NCI-H128 (cell line): ENCODE results near the gene KCNK16.
A peak's percentile ranks its signal among the peaks of the same experiment; 100 is the strongest.

Source experiments
- DNase-seq: peaks from one replicate; lab custom pipeline; 2025; ENCODE audit not compliant: unreplicated experiment; lab: John Stamatoyannopoulos, UW

KCNK16 gene

GRCh38 chr6:39322306-39322850 is at the start of gene KCNK16:
KCNK16 (minus strand) TSS chr6:39322702; CDS start chr6:39322540, 162 bp downstream.
- DNase-seq = no peak

GRCh38 chr6:39370390-39370789 is 47.9 kb upstream of the KCNK16 start:
- DNase-seq = no peak

GRCh38 chr6:39369987-39370386 is 47.5 kb upstream of the KCNK16 start:
- no peak for DNase-seq

GRCh38 chr6:39367700-39368099 is 45.2 kb upstream of the KCNK16 start:
- DNase-seq = peak; percentile 70

GRCh38 chr6:39366931-39367618 is 44.6 kb upstream of the KCNK16 start:
- DNase-seq = peak; percentile 6

GRCh38 chr6:39365281-39366074 is 43.0 kb upstream of the KCNK16 start:
- DNase-seq = no peak

- DNase-seq = no peak
Observed at GRCh38 chr6:39363280-39363679, 40.8 kb upstream of the KCNK16 start.

- DNase-seq = no peak
Observed at GRCh38 chr6:39362487-39362865, 40.0 kb upstream of the KCNK16 start.

GRCh38 chr6:39361657-39362486 is 39.4 kb upstream of the KCNK16 start:
- DNase-seq = peak; percentile 65

- DNase-seq = no peak
Observed at GRCh38 chr6:39360378-39360777, 37.9 kb upstream of the KCNK16 start.

- peak; percentile 47 for DNase-seq
Observed at GRCh38 chr6:39357998-39358686, 35.6 kb upstream of the KCNK16 start.

GRCh38 chr6:39353698-39354315 is 31.3 kb upstream of the KCNK16 start:
- DNase-seq = no peak

GRCh38 chr6:39350723-39351505 is 28.4 kb upstream of the KCNK16 start:
- DNase-seq = no peak

- DNase-seq = no peak
Observed at GRCh38 chr6:39348740-39349139, 26.2 kb upstream of the KCNK16 start.

GRCh38 chr6:39347906-39348585 is 25.5 kb upstream of the KCNK16 start:
- peak; percentile 34 for DNase-seq

- DNase-seq = no peak
Observed at GRCh38 chr6:39347206-39347605, 24.7 kb upstream of the KCNK16 start.

- DNase-seq = no peak
Observed at GRCh38 chr6:39344821-39345280, 22.3 kb upstream of the KCNK16 start.

GRCh38 chr6:39343396-39343870 is 20.9 kb upstream of the KCNK16 start:
- no peak for DNase-seq
